Panc1 (cell line): ENCODE results near the gene ST6GAL2. TPM values are rescaled to one million over a fixed set of nuclear protein-coding genes. Genes with fewer than 3 reads are reported as not detected.

Experiments used
- ATAC-seq: fragments of 200-7000 bp; cut with Tn5 transposase; 2 replicates; pipeline ENCODE4 v1.9.1; 2020; ENCODE audit warnings: mild to moderate bottlenecking, moderate library complexity
- BruUV-seq: library from RNA; stranded (reverse); fragments of 400-500 nt; replicated peaks from 2 replicates; lab custom pipeline; 2021; lab: Mats Ljungman, UMichigan
- CTCF ChIA-PET: fragments of 300-600 bp; sonication (Branson Sonifier 250); formaldehyde crosslinking; loops from one replicate; lab custom pipeline; 2022; ENCODE audit warnings: antibody characterized with exemption; lab: Charles Lee
- POLR2A ChIA-PET: fragments of 300-600 bp; sonication (Branson Sonifier 250); formaldehyde crosslinking; loops from one replicate; lab custom pipeline; 2022; ENCODE audit warnings: antibody characterized with exemption; lab: Charles Lee
- DNase-seq: peaks from one replicate; pipeline ENCODE4 v3.0.0-alpha.2; 2010; ENCODE audit warnings: low read depth, low spot score
- H3K27ac ChIP-seq: 2 replicates; pipeline ENCODE4 v1.5.1; 2011; ENCODE audit warnings: mild to moderate bottlenecking, low read length, inconsistent platforms
- H3K27me3 ChIP-seq: fragments of 200-500 bp; sonication (Bioruptor generic); 2 replicates; pipeline ENCODE4 v1.6.0; 2014; ENCODE audit warnings: low read length, inconsistent platforms; ENCODE audit not compliant: control insufficient read depth, insufficient read depth
- H3K36me3 ChIP-seq: fragments of 200-500 bp; sonication (Bioruptor generic); 2 replicates; pipeline ENCODE4 v1.5.1; 2014; ENCODE audit warnings: inconsistent platforms, mild to moderate bottlenecking, low read length, moderate library complexity; ENCODE audit not compliant: control insufficient read depth, insufficient read depth
- H3K4me1 ChIP-seq: 2 replicates; pipeline ENCODE4 v1.5.1; 2011; ENCODE audit warnings: inconsistent platforms, mild to moderate bottlenecking, low read length, moderate library complexity; ENCODE audit not compliant: control insufficient read depth, insufficient read depth
- H3K4me3 ChIP-seq, 2 experiments: 2 replicates each; pipeline ENCODE4 v1.5.1; 2011 to 2012; ENCODE audit warnings: low read depth in 2 of 2, low read length in 2 of 2, mild to moderate bottlenecking in 2 of 2, inconsistent platforms in 1 of 2, moderate library complexity in 1 of 2
- H3K9me3 ChIP-seq: fragments of 200-500 bp; sonication (Bioruptor generic); 2 replicates; pipeline ENCODE4 v1.5.1; 2014; ENCODE audit warnings: low read depth, mild to moderate bottlenecking, inconsistent platforms, low read length, moderate library complexity; ENCODE audit not compliant: control insufficient read depth, insufficient read depth
- CTCF ChIP-seq: fragments of 450-650 bp; IDR thresholded peaks from 2 replicates; pipeline ENCODE4 v1.5.1; 2017; ENCODE audit warnings: mild to moderate bottlenecking
- POLR2AphosphoS5 ChIP-seq: IDR thresholded peaks from 2 replicates; pipeline ENCODE4 v1.6.1; 2012; ENCODE audit warnings: mild to moderate bottlenecking, low read depth, low read length, moderate library complexity
- REST ChIP-seq, 2 experiments: IDR thresholded peaks; 2 replicates each; pipeline ENCODE4 v1.6.1; 2011 to 2012; ENCODE audit warnings: low read depth in 2 of 2, control low read depth in 1 of 2, low read length in 1 of 2, mild to moderate bottlenecking in 1 of 2, moderate library complexity in 1 of 2; ENCODE audit not compliant: insufficient read depth in 1 of 2
- SIN3A ChIP-seq: IDR thresholded peaks from 2 replicates; pipeline ENCODE4 v1.6.1; 2012; ENCODE audit warnings: low read depth, mild to moderate bottlenecking, low read length, moderate library complexity, borderline replicate concordance; ENCODE audit not compliant: insufficient read depth
- TCF7L2 ChIP-seq: IDR thresholded peaks from 2 replicates; pipeline ENCODE4 v1.6.1; 2011; ENCODE audit warnings: mild to moderate bottlenecking, low read depth, low read length, inconsistent platforms
- in situ Hi-C: cut with HindIII; loops from 2 replicates; pipeline ENCODE4 v1.10.0; 2016; ENCODE audit warnings: low sequenced_read_pairs, low pct_unique_long_range_greater_than_20kb
- intact Hi-C: fragments of 100-400 bp; cut with micrococcal nuclease; formaldehyde crosslinking; loops from one replicate; pipeline ENCODE4 v1.10.0; 2022; ENCODE audit not compliant: unreplicated experiment
- total RNA-seq: library from RNA; stranded (reverse); gene quantifications from one replicate; pipeline ENCODE4 v1.2.1, GENCODE V29; 2021; ENCODE audit not compliant: unreplicated experiment

The ST6GAL2 gene
- total RNA-seq, 1 experiment from 2014 or later, result not detected

GRCh38 chr2:106782681-106783080, 103.3 kb downstream of the ST6GAL2 start:
- DNase-seq, result no peak
- in situ Hi-C loops (no loop called here), intact Hi-C loops (no loop called here)
- Histone ChIP-seq H3K36me3 (no peaks in the 10 kb centered on the region), H3K4me1 (no peaks in the 10 kb centered on the region), H3K4me3 (no peak overlapping the region), H3K9me3 (no peaks in the 10 kb centered on the region), H3K27me3 (no peaks in the 10 kb centered on the region), H3K27ac (no peak overlapping the region)
- ChIA-PET POLR2A (no interaction called here), CTCF (no interaction called here)
- no peak for ATAC-seq
- no TSS peak for BruUV-seq
- TF ChIP-seq SIN3A, result no peak

- DNase-seq, result no peak
- ChIA-PET POLR2A (no interaction called here), CTCF (no interaction called here)
- Histone ChIP-seq H3K36me3 (no peaks in the 10 kb centered on the region), H3K27me3 (no peaks in the 10 kb centered on the region), H3K4me3 (no peak overlapping the region), H3K4me1 (no peaks in the 10 kb centered on the region), H3K9me3 (no peaks in the 10 kb centered on the region), H3K27ac (no peak overlapping the region)
- TF ChIP-seq CTCF (no peak), POLR2AphosphoS5 (no peak), SIN3A (no peak), TCF7L2 (no peak), REST (IDR thresholded peaks at IDR 0.05; ENCODE audit: insufficient read depth in 1 of 2, low read depth in 2 of 2, low read length in 1 of 2) (no peak)
- BruUV-seq, result no TSS peak
- ATAC-seq, result no peak
- in situ Hi-C loops (no loop called here), intact Hi-C loops (no loop called here)
Measured at GRCh38 chr2:106781196-106781595, 104.8 kb downstream of the ST6GAL2 start.

DNA sequence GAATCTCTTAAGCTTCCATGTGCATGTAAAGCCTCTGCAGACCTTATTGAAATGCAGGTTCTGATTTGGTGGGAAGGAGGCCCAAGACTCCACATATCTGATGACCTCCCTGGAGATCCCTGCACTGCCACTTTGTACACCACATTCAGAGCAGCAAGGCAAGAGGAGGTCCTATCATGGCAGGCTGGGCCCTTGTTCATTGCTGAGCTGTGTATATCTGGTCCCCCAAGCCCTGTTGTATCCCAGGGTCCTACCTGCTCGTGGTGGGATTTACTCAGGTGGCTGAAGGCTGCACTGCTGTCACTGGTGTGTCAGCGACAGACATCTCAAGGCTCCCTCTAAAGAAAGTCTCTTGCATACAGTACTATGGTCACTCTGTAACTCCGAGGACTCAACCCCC, 114.2 kb downstream of the ST6GAL2 start:
- in situ Hi-C loops, result no loop called here
- TF ChIP-seq POLR2AphosphoS5, result no peak
- TF ChIP-seq SIN3A, result no peak
- TF ChIP-seq TCF7L2, result no peak
- TF ChIP-seq CTCF, result no peak
- no peak for TF ChIP-seq REST (IDR thresholded peaks at IDR 0.05; ENCODE audit: insufficient read depth in 1 of 2, low read depth in 2 of 2, low read length in 1 of 2)
- H3K36me3 ChIP-seq, result no peaks in the 10 kb centered on the region
- H3K9me3 ChIP-seq, result no peaks in the 10 kb centered on the region
- no peak overlapping the region for H3K4me3 ChIP-seq
- H3K27ac ChIP-seq, result no peak overlapping the region
- DNase-seq, result no peak
- ChIA-PET POLR2A (no interaction called here), CTCF (no interaction called here)
- intact Hi-C loops, result no loop called here
- no peaks in the 10 kb centered on the region for H3K27me3 ChIP-seq
- no peak for ATAC-seq
- no TSS peak for BruUV-seq
- no peaks in the 10 kb centered on the region for H3K4me1 ChIP-seq
